Immature natural killer cell (primary cell): Measurements from ENCODE around the gene UBE2D1. TPM values are rescaled to one million over a fixed set of nuclear protein-coding genes. Genes with fewer than 3 reads are reported as not detected.

ENCODE experiments used
- DNase-seq, 3 donors: peaks; one replicate each; pipeline ENCODE4 v3.0.0; 2022; ENCODE audit warnings: mixed read lengths in 1 of 3
- H3K27ac Mint-ChIP-seq, 6 donors: one replicate each; pipeline ENCODE4 v1.8.0; 2020; ENCODE audit warnings: mixed read lengths in 6 of 6, mild to moderate bottlenecking in 5 of 6, inconsistent platforms in 4 of 6, moderate library complexity in 3 of 6
- H3K27me3 Mint-ChIP-seq, 3 donors: one replicate each; pipeline ENCODE4 v1.8.0; 2020 to 2021; ENCODE audit warnings: low read depth in 3 of 3, mild to moderate bottlenecking in 3 of 3, mixed read lengths in 3 of 3, moderate library complexity in 3 of 3, inconsistent platforms in 1 of 3
- H3K36me3 Mint-ChIP-seq, 3 donors: one replicate each; pipeline ENCODE4 v1.8.0; 2020; ENCODE audit warnings: mixed read lengths in 3 of 3, inconsistent platforms in 2 of 3, mild to moderate bottlenecking in 2 of 3
- H3K4me1 Mint-ChIP-seq, 2 donors: one replicate each; pipeline ENCODE4 v1.8.0; 2020; ENCODE audit warnings: inconsistent platforms in 2 of 2, mild to moderate bottlenecking in 2 of 2, mixed read lengths in 2 of 2, moderate library complexity in 1 of 2
- H3K4me3 Mint-ChIP-seq, 5 donors: one replicate each; pipeline ENCODE4 v1.8.0; 2020; ENCODE audit warnings: mild to moderate bottlenecking in 5 of 5, mixed read lengths in 5 of 5, inconsistent platforms in 3 of 5, moderate library complexity in 3 of 5
- H3K9me3 Mint-ChIP-seq, 6 donors: one replicate each; pipeline ENCODE4 v1.8.0; 2020; ENCODE audit warnings: mild to moderate bottlenecking in 6 of 6, mixed read lengths in 6 of 6, inconsistent platforms in 4 of 6, moderate library complexity in 3 of 6
- polyA plus RNA-seq, 3 donors: library from polyadenylated mRNA; unstranded; fragments of 300-500 nt; fragmentation: Illumina TruSeq; gene quantifications; one replicate each; pipeline ENCODE4 v1.2.3, GENCODE V29; 2021

The UBE2D1 gene
- polyA plus RNA-seq, 3 donors from 2014 or later, result 11.7 to 23.1 (median 18.4) TPM

DNA sequence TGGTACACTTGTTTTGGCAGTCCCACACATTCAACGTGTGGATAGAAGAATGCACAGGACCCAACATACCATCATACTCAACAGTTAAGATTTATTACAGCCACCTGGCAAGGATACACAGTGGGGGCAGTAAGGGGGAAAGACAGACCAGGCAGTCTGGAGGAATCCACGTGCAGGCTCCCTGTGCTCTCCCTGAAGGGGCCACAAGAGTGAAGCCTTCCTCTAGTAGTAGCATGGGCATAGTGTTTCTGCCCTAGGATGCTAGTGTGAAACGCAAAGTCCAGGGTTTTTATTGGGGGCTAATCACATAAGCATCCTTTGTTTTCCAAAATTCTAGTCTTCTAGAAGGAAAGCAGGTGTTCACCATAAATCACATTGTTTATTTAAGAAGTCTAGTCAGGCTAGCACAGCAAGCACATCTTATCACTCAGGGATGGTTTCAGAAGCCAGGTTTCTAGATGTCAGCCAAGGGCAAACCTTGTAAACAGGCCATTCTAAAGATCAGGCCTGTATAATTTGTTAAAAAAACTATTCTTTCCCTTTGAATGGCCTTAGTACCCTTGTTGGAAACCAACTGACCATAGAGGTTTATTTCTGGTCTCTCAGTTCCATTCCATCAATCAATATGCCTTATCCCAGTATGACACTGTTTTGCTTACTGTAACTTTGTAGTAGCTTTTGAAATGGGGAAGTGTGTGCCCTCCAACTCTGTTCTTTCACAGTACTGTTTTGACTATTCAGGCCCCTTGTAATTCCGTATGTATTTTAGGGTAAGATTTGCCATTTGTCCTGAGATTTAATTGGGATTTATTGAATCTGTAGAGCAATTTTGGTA, 38.0 kb downstream of the UBE2D1 start:
- Mint-ChIP-seq H3K36me3 (peaks cover 0 to 3% (median 0%) of the 10 kb centered on the region in 3 donors), H3K27ac (no peak overlapping the region), H3K4me1 (no peaks in the 10 kb centered on the region), H3K9me3 (no peaks in the 10 kb centered on the region), H3K4me3 (no peak overlapping the region), H3K27me3 (no peaks in the 10 kb centered on the region)
- no peak for DNase-seq

DNA sequence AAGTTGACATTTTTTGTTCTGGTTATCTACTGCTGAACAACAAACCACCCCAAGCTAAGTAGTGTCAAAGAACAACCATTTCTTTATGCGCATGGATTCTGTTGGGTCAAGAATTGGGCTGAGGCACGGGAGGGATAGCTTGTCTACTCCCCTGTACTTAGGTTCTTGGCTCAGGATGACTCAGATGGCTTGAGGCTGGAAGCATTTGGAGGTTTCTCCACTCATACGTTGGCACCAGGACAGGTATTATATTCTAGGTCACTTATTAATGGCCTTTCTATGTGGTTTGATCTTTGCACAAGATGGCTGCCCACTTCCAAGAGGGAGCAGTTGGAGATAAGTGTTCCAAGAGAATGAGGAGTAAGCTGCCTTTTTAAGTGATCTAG, 38.6 kb downstream of the UBE2D1 start:
- peaks cover 0 to 1% of the 10 kb centered on the region in 2 donors for H3K4me1 Mint-ChIP-seq
- no peak overlapping the region for H3K27ac Mint-ChIP-seq
- H3K4me3 Mint-ChIP-seq, result no peak overlapping the region
- no peaks in the 10 kb centered on the region for H3K27me3 Mint-ChIP-seq
- peaks cover 0 to 3% (median 0%) of the 10 kb centered on the region in 3 donors for H3K36me3 Mint-ChIP-seq
- no peaks in the 10 kb centered on the region for H3K9me3 Mint-ChIP-seq
- no peak for DNase-seq

DNA sequence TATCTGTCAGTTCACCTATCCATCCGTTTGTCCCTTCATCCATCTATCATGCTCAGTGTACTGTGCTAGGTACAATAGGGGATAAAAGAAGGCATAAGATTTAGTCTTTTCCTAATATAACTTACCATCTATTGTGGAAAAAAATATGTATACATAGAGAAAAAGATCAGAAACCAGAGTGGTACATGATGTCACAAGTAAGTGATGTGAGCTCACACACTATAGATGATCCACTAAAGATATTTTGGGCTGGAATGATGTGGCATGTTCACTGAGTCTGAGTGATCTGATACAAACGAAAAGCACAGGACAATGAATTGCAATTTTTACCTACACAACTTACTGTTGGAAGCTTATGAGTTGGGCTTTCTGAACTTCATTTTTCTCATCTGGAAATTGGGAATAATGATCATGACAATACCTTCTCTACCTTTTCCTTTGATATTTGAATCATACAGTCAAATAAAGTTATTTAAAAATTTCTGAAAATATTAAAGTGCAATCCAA, 47.7 kb downstream of the UBE2D1 start:
- Mint-ChIP-seq H3K27me3 (peaks cover 7 to 12% (median 11%) of the 10 kb centered on the region in 3 donors), H3K9me3 (no peaks in the 10 kb centered on the region), H3K36me3 (peaks cover 0 to 3% (median 0%) of the 10 kb centered on the region in 3 donors), H3K4me3 (no peak overlapping the region), H3K4me1 (peaks cover 36 to 55% of the 10 kb centered on the region in 2 donors), H3K27ac (no peak overlapping the region)
- DNase-seq, result no peak

DNA sequence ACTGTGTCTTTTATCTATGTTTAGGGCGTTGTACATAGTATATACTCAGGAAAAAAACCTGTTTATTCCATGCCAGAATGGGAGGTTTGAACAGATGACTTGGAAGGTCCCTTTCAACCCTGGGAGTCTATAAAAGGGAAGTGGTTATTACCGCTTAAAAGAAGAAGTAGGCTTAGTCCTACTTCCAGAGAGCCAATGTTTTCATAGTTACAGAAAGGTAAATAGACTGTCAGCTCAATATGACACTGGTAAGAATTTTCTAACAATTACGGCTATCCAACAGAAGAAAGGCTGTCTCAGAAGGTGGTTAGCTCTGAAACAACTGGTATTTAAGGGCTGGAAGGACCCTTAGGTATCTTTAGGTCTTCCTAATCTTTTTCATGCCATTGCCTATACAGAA, 49.3 kb downstream of the UBE2D1 start:
- Mint-ChIP-seq H3K9me3 (no peaks in the 10 kb centered on the region), H3K4me1 (peaks cover 38 to 59% of the 10 kb centered on the region in 2 donors), H3K27ac (peak overlapping the region; percentile 36 to 95 (median 88)), H3K36me3 (peaks cover 0 to 9% (median 7%) of the 10 kb centered on the region in 3 donors), H3K27me3 (peaks cover 7 to 12% (median 11%) of the 10 kb centered on the region in 3 donors), H3K4me3 (peak overlapping the region; percentile 93 to 99 (median 99))
- DNase-seq, result peak; percentile 17 to 36 (median 20)

DNA sequence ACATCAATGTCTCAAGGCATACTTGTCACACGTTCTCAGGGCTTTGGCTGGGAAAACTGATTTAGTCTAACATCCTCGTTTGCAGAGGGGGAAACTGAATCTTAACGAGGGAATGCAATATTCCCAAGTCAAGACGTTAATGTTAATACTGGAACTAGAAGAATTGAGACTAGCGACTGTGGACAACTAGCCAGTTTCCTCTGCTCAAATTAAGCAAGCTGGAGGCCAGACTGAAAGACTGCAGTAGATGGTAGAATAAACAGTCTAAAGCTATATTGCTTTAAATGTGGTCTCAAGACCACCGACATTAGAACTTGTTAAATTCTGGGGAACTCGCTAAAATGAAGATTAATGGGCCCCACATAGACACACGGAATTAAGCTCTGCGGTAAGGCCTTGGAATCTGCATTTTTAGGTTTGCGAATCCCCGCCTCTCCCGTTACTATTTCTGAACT, 49.8 kb downstream of the UBE2D1 start:
- Mint-ChIP-seq H3K4me1 (peaks cover 38 to 61% of the 10 kb centered on the region in 2 donors), H3K27me3 (peaks cover 7 to 12% (median 11%) of the 10 kb centered on the region in 3 donors), H3K4me3 (peak overlapping the region; percentile 93 to 99 (median 99)), H3K27ac (peak overlapping the region; percentile 84 to 95 (median 90)), H3K36me3 (peaks cover 4 to 11% (median 7%) of the 10 kb centered on the region in 3 donors), H3K9me3 (no peaks in the 10 kb centered on the region)
- DNase-seq, result no peak

DNA sequence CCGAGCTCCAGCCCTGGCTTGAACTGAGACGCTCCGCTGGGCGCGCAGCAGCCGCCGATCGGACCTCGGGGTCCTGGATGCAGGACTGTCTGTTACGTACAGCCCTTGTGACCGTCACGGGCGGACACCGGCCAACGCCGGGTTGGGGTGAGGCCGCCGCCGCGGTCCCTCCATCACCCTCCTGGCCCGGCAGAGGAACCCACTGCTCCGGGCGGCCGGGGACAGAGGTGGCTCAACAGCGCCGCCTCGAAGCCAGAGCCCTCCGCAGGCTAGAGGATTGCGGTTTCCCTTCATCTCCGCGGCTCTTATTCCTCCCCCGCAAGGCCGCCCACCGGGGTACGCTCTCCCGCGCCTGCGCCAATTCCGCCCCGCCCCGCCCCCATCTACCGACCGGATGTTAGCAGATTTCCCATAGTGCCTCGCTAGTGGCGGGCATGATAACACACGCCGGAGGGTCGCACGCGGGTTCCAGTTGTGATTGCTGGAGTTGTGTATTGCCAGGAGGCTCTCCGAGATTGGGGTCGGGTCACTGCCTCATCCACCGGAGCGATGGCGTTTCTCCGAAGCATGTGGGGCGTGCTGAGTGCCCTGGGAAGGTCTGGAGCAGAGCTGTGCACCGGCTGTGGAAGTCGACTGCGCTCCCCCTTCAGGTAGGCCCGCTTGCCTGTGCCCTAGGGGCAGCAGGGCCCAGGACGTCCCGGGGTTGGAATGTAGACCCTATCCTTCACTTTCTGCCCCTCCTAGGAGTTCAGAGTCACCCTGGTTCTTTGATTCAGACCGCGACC, 50.4 kb downstream of the UBE2D1 start, which contains the start of gene TFAM:
TFAM (plus strand) TSS at position 412 of the 785 bp plus-strand sequence; CDS start at position 550, 138 bp downstream.
- H3K27ac Mint-ChIP-seq, result peak within 1 kb of the TSS; percentile 89 to 97 (median 94)
- no peaks in the 10 kb centered on the region for H3K9me3 Mint-ChIP-seq
- peak; percentile 92 to 94 (median 94) for DNase-seq
- peak within 1 kb of the TSS; percentile 93 to 99 (median 99) for H3K4me3 Mint-ChIP-seq
- H3K27me3 Mint-ChIP-seq, result peaks cover 7 to 12% (median 11%) of the 10 kb centered on the region in 3 donors
- peaks cover 41 to 67% of the 10 kb centered on the region in 2 donors for H3K4me1 Mint-ChIP-seq
- H3K36me3 Mint-ChIP-seq, result peaks cover 5 to 17% (median 7%) of the 10 kb centered on the region in 3 donors

DNA sequence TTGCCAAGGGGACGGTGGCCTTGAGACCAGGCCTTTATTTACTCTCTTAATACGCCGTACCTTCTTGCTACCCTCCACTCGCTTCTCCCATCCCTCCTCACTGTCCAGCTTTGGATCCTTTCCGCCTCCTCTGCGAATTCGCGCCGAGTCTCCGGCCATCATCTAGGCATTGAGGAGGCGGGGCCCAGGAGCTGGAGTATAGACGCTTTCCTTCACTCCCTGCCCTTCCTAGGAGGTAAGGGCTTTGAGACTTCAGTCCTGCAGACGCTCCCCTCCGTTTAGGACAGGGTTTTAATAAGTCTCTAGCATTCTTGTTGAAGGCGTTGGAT, 50.9 kb downstream of the UBE2D1 start:
- Mint-ChIP-seq H3K27ac (peak overlapping the region; percentile 89 to 97 (median 94)), H3K27me3 (peaks cover 7 to 12% (median 11%) of the 10 kb centered on the region in 3 donors), H3K9me3 (no peaks in the 10 kb centered on the region), H3K4me3 (peak overlapping the region; percentile 93 to 99 (median 99)), H3K4me1 (peaks cover 42 to 70% of the 10 kb centered on the region in 2 donors), H3K36me3 (peaks cover 5 to 20% (median 7%) of the 10 kb centered on the region in 3 donors)
- DNase-seq, result no peak

DNA sequence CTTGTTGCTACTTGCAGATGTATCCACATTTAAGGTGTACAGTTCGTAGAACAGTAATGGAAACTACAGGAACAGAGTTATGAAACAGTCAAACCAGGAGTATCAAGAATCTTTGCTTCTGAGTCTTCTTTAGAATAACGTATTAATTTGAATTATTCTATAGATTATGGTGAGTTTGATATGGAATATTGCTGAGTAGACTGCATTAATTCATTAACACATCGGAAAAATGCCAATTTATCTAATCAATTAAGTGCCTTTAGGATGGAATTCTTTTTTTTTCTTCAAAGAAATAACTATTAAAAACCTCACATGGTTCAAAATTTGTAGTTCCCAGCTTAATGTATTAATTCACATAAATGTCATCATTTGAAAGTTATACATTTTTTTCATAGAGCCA, 54.2 kb downstream of the UBE2D1 start:
- Mint-ChIP-seq H3K36me3 (peaks cover 7 to 35% (median 17%) of the 10 kb centered on the region in 3 donors), H3K4me1 (peaks cover 39 to 71% of the 10 kb centered on the region in 2 donors), H3K27me3 (peaks cover 7 to 11% (median 9%) of the 10 kb centered on the region in 3 donors), H3K27ac (peak overlapping the region in 1 of 6 donors; percentile 39), H3K9me3 (no peaks in the 10 kb centered on the region), H3K4me3 (no peak overlapping the region)
- DNase-seq, result no peak

DNA sequence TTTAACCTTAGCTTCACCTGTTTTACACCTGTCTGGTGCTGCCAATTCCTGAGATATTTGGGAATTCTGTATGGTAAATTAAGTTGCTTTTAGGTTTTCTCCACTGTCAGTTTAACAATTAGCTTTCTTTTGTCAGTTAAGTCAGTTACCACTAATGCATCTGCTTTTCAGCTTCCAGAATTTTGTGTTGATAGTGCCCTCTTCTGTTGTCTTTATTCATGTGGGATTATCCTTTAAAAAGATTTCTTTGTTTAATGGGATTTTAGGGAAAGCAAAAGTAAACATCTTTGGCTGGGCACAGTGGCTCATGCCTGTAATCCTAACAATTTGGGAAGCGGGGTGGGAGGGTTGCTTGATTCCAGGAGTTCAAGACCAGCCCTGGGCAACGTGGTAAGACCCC, 58.5 kb downstream of the UBE2D1 start:
- Mint-ChIP-seq H3K9me3 (no peaks in the 10 kb centered on the region), H3K4me3 (no peak overlapping the region), H3K27me3 (peaks cover 0 to 2% (median 0%) of the 10 kb centered on the region in 3 donors), H3K27ac (no peak overlapping the region), H3K4me1 (peaks cover 10 to 31% of the 10 kb centered on the region in 2 donors), H3K36me3 (peaks cover 28 to 57% (median 31%) of the 10 kb centered on the region in 3 donors)
- DNase-seq, result no peak

DNA sequence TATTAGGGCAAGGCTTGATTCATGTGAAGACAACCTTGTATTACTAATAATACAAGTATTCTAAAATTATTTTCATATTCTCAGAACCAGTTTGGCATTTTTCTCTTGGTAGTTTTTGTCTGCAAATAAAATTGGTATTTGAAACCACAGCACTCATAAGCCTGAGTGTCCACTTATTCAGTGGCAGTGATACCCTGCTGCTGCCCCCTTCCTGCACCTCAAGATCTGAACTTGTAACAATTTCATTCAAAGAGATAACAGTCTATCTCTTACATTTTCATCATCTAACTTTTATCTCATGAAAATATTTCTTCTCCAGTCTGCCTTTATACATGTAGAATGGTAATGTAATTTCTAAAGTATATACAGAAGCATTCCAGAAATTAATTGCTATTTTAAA, 59.7 kb downstream of the UBE2D1 start:
- DNase-seq, result no peak
- peaks cover 7 to 22% of the 10 kb centered on the region in 2 donors for H3K4me1 Mint-ChIP-seq
- no peak overlapping the region for H3K4me3 Mint-ChIP-seq
- H3K9me3 Mint-ChIP-seq, result no peaks in the 10 kb centered on the region
- peaks cover 0 to 2% (median 0%) of the 10 kb centered on the region in 3 donors for H3K27me3 Mint-ChIP-seq
- H3K36me3 Mint-ChIP-seq, result peaks cover 23 to 50% (median 28%) of the 10 kb centered on the region in 3 donors
- H3K27ac Mint-ChIP-seq, result no peak overlapping the region

DNA sequence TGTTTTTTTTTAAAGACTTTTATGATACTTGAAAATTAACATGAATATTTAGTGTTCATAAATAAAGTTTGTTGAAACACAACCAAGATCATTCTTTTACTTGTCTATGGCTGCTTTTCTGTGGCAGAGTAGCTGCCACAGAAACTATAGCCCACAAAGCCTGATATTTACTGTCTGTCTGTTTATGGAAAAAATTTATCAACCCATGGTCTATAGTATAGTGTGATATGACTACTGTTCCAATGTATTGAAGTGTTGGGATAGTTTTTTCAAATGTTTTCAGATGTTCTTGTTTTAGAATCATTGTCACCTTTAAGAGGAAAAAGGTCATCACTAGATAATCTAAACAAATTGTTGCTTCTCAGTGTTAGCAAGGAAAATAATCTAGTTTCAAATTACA, 61.3 kb downstream of the UBE2D1 start:
- peaks cover 26 to 44% (median 27%) of the 10 kb centered on the region in 3 donors for H3K36me3 Mint-ChIP-seq
- no peaks in the 10 kb centered on the region for H3K9me3 Mint-ChIP-seq
- no peak overlapping the region for H3K27ac Mint-ChIP-seq
- no peak overlapping the region for H3K4me3 Mint-ChIP-seq
- peaks cover 0 to 2% (median 0%) of the 10 kb centered on the region in 3 donors for H3K27me3 Mint-ChIP-seq
- DNase-seq, result no peak
- H3K4me1 Mint-ChIP-seq, result peaks cover 3 to 11% of the 10 kb centered on the region in 2 donors

DNA sequence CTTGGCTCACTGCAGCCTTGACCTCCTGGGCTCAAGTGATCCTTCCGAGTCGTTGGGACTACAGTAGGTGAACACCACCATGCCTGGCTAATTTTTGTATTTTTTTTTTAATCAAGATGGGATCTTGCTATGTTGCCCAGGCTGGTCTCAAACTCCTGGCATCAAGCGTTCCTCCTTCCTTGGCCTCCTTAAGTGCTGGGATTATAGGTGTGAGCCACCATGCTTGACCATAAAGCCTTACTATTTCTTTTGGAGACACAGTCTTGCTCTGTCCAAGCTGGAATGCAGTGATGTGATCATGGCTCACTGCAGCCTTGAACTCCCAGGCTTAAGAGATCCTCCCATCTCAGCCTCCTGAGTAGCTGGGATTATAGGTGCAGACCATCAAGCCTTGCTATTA, 63.0 kb downstream of the UBE2D1 start:
- peaks cover 23 to 41% (median 41%) of the 10 kb centered on the region in 3 donors for H3K36me3 Mint-ChIP-seq
- DNase-seq, result no peak
- H3K27ac Mint-ChIP-seq, result no peak overlapping the region
- H3K4me1 Mint-ChIP-seq, result no peaks in the 10 kb centered on the region
- no peaks in the 10 kb centered on the region for H3K9me3 Mint-ChIP-seq
- H3K27me3 Mint-ChIP-seq, result peaks cover 0 to 2% (median 0%) of the 10 kb centered on the region in 3 donors
- H3K4me3 Mint-ChIP-seq, result no peak overlapping the region

DNA sequence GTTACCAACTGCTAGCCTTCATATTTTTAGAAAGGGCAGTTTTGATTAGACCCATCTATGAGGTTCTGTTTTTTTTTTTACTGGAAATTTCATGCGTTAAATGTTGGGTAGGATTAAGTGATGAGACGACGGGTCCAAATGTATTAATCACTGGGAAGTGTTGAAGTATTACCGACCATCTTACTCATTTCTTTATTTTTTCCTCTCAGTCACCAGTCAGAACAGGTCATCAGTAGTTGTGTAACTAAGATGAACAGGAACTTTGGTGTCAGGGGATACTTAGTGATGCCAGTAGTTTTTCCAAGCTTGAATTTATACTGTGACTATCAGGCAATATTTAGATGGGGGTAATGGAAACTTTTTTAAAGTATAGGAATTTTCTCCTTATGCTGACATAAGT, 64.6 kb downstream of the UBE2D1 start:
- Mint-ChIP-seq H3K27ac (no peak overlapping the region), H3K36me3 (peaks cover 14 to 37% (median 35%) of the 10 kb centered on the region in 3 donors), H3K4me3 (no peak overlapping the region), H3K27me3 (peaks cover 0 to 2% (median 0%) of the 10 kb centered on the region in 3 donors), H3K4me1 (no peaks in the 10 kb centered on the region), H3K9me3 (no peaks in the 10 kb centered on the region)
- DNase-seq, result no peak
